Muscle layer of duodenum (tissue), 2 donors: Measurements from ENCODE around the gene CD247.
"Not testable (repeated sequence)": the region's sequence is repeated elsewhere in the genome, so short reads cannot be mapped to it uniquely, and the experiment has no call there.

ENCODE experiments used
- H3K27ac ChIP-seq: one replicate; pipeline ENCODE4 v1.7.0; 2013; ENCODE audit warnings: mild to moderate bottlenecking, low read length
- H3K27me3 ChIP-seq: one replicate; pipeline ENCODE4 v1.7.0; 2013; ENCODE audit warnings: low read depth, mild to moderate bottlenecking, control low read depth, low read length
- H3K36me3 ChIP-seq, 2 donors: one replicate each; pipeline ENCODE4 v1.7.0; 2013; ENCODE audit warnings: low read length in 2 of 2, control low read depth in 1 of 2, mild to moderate bottlenecking in 1 of 2; ENCODE audit not compliant: insufficient read depth in 2 of 2, control insufficient read depth in 1 of 2
- H3K4me1 ChIP-seq, 2 donors: one replicate each; pipeline ENCODE4 v1.7.0; 2013; ENCODE audit warnings: low read length in 2 of 2, mild to moderate bottlenecking in 2 of 2, control low read depth in 1 of 2, moderate library complexity in 1 of 2; ENCODE audit not compliant: insufficient read depth in 2 of 2, control insufficient read depth in 1 of 2
- H3K4me3 ChIP-seq, 2 donors: one replicate each; pipeline ENCODE4 v1.7.0; 2013; ENCODE audit warnings: low read length in 2 of 2, low read depth in 1 of 2, mild to moderate bottlenecking in 1 of 2
- H3K9me3 ChIP-seq, 2 donors: one replicate each; pipeline ENCODE4 v1.7.0; 2013; ENCODE audit warnings: low read length in 2 of 2, control low read depth in 1 of 2, mild to moderate bottlenecking in 1 of 2; ENCODE audit not compliant: control insufficient read depth in 1 of 2
- donor health status: healthy.

CD247 gene

GRCh38 chr1:167518331-167518700, at the start of gene CD247:
Gene CD247, minus strand, starts transcription at chr1:167518529. Its CDS starts 64 bp downstream, at chr1:167518465.
- no peaks in the 10 kb centered on the region for H3K4me1 ChIP-seq
- H3K9me3 ChIP-seq: no peaks in the 10 kb centered on the region
- no peaks in the 10 kb centered on the region for H3K27me3 ChIP-seq
- no peak within 1 kb of the TSS for H3K4me3 ChIP-seq
- H3K36me3 ChIP-seq: no peaks in the 10 kb centered on the region
- H3K27ac ChIP-seq: peak within 1 kb of the TSS; percentile 32

GRCh38 chr1:167567663-167568062, 49.3 kb upstream of the CD247 start:
- Histone ChIP-seq H3K4me3 (no peak overlapping the region), H3K4me1 (no peaks in the 10 kb centered on the region), H3K36me3 (no peaks in the 10 kb centered on the region), H3K9me3 (no peaks in the 10 kb centered on the region), H3K27ac (no peak overlapping the region), H3K27me3 (no peaks in the 10 kb centered on the region)

GRCh38 chr1:167566766-167567165, 48.4 kb upstream of the CD247 start:
- Histone ChIP-seq H3K4me3 (no peak overlapping the region), H3K27me3 (no peaks in the 10 kb centered on the region), H3K4me1 (no peaks in the 10 kb centered on the region), H3K27ac (no peak overlapping the region), H3K36me3 (no peaks in the 10 kb centered on the region), H3K9me3 (no peaks in the 10 kb centered on the region)

GRCh38 chr1:167565922-167566321, 47.6 kb upstream of the CD247 start:
- Histone ChIP-seq H3K4me1 (no peaks in the 10 kb centered on the region), H3K4me3 (no peak overlapping the region), H3K27ac (no peak overlapping the region), H3K27me3 (no peaks in the 10 kb centered on the region), H3K36me3 (no peaks in the 10 kb centered on the region), H3K9me3 (no peaks in the 10 kb centered on the region)

- no peak overlapping the region for H3K27ac ChIP-seq
- H3K4me1 ChIP-seq: no peaks in the 10 kb centered on the region
- no peak overlapping the region for H3K4me3 ChIP-seq
- no peaks in the 10 kb centered on the region for H3K36me3 ChIP-seq
- H3K27me3 ChIP-seq: no peaks in the 10 kb centered on the region
- no peaks in the 10 kb centered on the region for H3K9me3 ChIP-seq
These were observed 46.4 kb upstream of the CD247 start for GRCh38 chr1:167564612-167565270.

GRCh38 chr1:167563579-167564246, 45.4 kb upstream of the CD247 start:
- Histone ChIP-seq H3K9me3 (no peaks in the 10 kb centered on the region), H3K27me3 (no peaks in the 10 kb centered on the region), H3K4me1 (no peaks in the 10 kb centered on the region), H3K27ac (no peak overlapping the region), H3K36me3 (no peaks in the 10 kb centered on the region), H3K4me3 (no peak overlapping the region)

GRCh38 chr1:167562702-167563101, 44.4 kb upstream of the CD247 start:
- Histone ChIP-seq H3K4me3 (no peak overlapping the region), H3K9me3 (no peaks in the 10 kb centered on the region), H3K27ac (no peak overlapping the region), H3K4me1 (no peaks in the 10 kb centered on the region), H3K36me3 (no peaks in the 10 kb centered on the region), H3K27me3 (no peaks in the 10 kb centered on the region)

GRCh38 chr1:167561753-167562152, 43.4 kb upstream of the CD247 start:
- Histone ChIP-seq H3K4me1 (no peaks in the 10 kb centered on the region), H3K27ac (no peak overlapping the region), H3K9me3 (no peaks in the 10 kb centered on the region), H3K4me3 (no peak overlapping the region), H3K36me3 (no peaks in the 10 kb centered on the region), H3K27me3 (no peaks in the 10 kb centered on the region)

GRCh38 chr1:167555971-167556714, 37.8 kb upstream of the CD247 start:
- no peaks in the 10 kb centered on the region for H3K9me3 ChIP-seq
- peaks cover 0 to 21% of the 10 kb centered on the region in 2 donors for H3K4me1 ChIP-seq
- H3K4me3 ChIP-seq: no peak overlapping the region
- H3K27me3 ChIP-seq: no peaks in the 10 kb centered on the region
- H3K27ac ChIP-seq: no peak overlapping the region
- H3K36me3 ChIP-seq: no peaks in the 10 kb centered on the region

- not testable (repeated sequence) for H3K27me3 ChIP-seq, H3K4me3 ChIP-seq, H3K9me3 ChIP-seq, H3K36me3 ChIP-seq, H3K27ac ChIP-seq
- H3K4me1 ChIP-seq: peaks cover 0 to 25% of the 10 kb centered on the region in 2 donors
These were observed 36.7 kb upstream of the CD247 start for GRCh38 chr1:167555072-167555471.

GRCh38 chr1:167554028-167554779, 35.9 kb upstream of the CD247 start:
- H3K4me1 ChIP-seq: peaks cover 0 to 25% of the 10 kb centered on the region in 2 donors
- H3K4me3 ChIP-seq: peak overlapping the region; percentile 73 to 90
- H3K27me3 ChIP-seq: no peaks in the 10 kb centered on the region
- H3K9me3 ChIP-seq: no peaks in the 10 kb centered on the region
- no peaks in the 10 kb centered on the region for H3K36me3 ChIP-seq
- H3K27ac ChIP-seq: peak overlapping the region; percentile 7
